Measurements from ENCODE around the gene SNX2.

Gene SNX2

DNA sequence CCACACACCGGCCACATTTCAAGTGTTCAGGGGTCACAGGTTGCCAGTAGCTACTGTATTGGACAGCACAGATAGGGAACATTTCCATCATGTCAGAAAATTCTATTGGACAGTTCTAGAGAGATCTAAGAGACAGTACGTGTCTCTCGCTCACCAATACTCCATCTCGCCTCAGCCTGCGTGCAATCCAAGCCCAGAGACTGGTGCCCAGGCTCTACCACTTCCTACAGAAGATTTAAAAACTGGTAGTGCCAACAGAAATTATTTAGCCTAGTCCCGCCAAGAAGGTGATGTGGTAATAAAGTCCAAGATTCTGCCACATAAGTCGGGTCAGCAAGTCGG lies 390 bp upstream of the SNX2 start:
- DNase-seq, result no peak

DNA sequence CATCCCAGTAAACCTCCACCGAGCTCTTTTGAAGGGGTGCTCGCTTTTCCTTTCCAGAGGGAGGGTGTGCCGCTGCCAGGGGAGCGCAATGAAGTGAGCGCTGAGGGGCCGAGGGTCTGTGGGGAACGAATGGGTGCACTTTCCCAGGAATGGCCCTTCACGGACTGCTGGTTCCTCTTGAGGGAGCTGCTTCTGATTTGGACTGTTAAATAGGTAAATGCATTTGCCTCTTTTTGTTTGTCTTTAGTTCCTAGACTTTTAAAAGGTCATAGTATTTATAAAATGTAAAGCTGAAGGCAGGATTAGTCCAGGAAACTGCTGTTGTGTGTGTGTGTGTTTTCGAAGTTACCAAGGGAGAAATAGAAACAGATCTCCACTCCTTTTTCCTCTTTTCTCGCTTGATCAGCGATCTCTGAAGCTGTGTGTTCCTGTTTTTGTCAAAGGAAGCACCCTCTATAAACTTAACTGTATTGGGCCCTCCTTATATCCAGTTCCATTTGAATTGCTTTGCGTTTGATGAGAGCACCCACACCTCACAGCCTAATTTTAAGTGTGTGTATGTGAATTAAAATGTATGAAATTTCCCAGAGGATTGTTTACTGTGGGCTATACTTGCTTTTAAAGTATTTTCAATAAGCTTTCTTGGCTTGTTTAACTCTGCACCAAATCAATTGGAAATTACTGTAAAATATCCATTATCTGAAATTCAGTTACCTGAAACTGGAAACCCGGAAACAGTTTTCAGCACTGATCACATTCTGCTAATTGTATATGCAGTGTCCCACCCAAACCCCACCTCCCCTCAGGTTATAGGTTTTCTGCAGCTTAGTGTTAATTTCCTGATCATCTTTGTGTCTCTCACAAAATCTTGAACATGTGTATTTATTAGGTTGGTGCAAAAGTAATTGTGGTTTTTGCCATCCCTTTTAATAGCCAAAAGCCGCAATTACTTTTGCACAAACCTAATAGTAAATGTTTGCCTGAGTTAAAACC lies 966 bp downstream of the SNX2 start:
- no peak for DNase-seq

DNA sequence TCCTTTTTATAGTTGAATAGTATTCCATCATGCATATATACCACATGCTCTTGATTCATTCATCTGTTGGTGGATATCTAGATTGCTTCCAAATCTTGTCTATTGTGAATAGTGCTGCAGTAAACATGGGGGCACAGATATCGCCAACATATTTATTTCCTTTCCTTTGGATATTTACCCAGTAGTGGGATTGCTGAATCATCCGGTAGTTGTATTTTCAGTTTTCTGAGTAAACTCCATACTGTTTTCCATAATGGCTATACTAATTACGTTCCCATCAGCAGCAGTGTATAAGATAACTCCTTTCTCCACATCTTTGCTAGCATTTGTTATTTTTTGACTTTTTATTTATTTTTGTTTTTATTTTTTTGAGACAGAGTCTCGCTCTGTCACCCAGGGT lies 3.3 kb downstream of the SNX2 start:
- DNase-seq, result no peak

DNA sequence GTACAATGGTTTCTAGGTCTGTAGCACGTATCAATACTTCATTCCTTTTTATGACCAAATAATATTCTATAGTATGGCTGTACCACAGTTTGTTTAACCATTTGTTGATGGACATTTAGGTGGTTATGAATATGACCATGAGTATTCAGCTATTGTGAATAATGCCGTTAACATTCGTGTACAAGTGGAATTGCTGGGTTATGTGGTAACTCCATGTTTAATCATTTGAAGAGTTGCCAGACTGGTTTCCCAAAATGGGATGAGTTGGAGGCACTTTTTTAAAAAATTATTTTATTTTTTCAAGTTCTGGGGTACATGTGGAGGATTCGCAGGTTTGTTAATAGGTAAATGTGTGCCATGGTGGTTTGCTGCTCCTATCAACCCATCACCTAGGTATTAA lies 4.6 kb downstream of the SNX2 start:
- no peak for DNase-seq

DNA sequence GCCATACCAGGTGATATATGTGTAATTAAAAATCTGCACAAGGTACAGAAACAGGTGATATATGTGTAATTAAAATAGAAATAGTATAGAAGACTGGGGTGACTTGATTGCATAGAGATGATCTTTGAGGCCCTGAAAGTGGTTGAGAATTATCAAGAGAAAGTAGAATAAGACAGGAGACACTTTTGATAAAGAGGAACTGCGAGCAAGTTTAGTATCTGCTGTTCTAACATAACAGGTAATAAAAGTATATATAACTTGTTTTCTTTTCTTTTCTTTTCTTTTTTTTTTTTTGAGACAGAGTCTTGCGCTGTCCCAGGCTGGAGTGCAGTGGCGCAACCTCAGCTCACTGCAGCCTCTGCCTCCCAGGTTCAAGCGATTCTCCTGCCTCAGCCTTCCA lies 5.4 kb downstream of the SNX2 start:
- DNase-seq, result no peak

DNA sequence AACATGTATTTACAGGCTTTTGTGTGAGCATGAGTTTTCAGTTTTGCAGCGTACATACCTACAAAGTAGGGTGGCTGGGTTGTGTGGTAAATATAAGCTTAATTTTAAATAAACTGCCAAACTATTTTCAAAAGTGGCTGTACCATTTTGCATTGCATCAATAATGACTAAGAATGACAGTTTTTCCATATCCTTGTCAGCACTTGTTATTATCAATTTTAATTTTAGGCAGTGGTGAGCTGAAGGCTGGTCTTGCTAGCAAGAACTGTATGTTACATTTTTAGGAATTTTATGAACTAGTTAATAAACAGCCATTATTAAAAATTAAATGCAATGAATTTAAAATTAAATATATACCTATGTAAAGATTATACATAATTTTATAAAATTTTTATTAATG lies 6.6 kb downstream of the SNX2 start:
- no peak for DNase-seq

DNA sequence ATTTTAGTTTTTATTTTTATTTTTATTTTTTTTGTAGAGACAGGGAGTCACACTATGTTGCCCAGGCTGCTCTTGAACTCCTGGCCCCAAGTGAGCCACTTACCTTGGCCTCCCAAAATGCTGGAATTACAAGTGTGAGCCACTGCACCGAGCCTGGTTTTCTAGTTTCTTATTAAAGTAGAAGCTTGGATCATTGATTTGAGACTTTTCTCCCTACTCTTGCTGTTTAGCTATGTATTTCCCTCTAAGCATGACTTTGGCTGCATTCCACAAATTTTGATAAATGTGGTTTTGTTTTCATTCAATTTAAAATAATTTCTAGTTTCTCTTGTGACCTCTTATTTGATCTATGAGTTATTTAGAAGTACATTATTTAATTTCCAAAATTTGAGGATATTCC lies 10.4 kb downstream of the SNX2 start:
- DNase-seq, result no peak

DNA sequence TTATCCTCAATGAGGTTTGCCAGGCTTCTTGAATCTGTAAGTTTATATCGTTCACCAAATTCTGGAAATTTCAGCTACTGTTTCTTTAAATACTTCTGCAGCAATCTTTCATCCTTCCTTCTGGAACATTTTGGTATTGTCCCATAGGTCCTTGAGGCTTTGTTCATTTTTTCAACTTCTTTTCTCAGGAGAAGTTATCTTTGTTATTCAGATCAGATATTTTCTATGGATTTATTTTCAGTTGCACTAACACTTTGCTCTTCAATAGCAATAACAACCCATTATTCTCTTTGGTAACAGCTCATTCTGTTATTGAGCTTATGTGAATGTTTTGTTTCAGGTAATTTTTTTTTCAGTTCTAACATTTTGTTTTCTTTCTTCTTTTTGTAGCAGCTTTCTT lies 13.5 kb downstream of the SNX2 start:
- DNase-seq, result no peak

DNA sequence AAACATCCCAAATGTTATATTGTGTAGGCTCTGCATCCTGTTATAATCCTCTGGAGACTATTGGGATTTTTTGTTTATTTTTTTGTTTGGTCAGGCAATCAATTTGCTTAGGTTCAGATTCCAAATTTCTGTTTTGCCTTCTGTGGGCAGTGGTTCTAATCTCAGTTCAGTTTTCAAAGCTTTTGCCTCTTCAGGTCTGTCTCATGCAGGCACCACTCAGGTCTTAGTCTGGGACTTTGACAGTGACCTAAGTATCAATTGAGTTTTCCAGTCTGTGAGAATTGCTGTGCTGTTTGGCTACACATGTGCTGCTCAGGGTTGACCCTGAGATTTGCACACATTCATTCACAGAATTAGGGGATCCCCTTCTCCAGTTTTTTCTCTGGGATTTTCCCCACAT lies 14.1 kb downstream of the SNX2 start:
- DNase-seq, result no peak

DNA sequence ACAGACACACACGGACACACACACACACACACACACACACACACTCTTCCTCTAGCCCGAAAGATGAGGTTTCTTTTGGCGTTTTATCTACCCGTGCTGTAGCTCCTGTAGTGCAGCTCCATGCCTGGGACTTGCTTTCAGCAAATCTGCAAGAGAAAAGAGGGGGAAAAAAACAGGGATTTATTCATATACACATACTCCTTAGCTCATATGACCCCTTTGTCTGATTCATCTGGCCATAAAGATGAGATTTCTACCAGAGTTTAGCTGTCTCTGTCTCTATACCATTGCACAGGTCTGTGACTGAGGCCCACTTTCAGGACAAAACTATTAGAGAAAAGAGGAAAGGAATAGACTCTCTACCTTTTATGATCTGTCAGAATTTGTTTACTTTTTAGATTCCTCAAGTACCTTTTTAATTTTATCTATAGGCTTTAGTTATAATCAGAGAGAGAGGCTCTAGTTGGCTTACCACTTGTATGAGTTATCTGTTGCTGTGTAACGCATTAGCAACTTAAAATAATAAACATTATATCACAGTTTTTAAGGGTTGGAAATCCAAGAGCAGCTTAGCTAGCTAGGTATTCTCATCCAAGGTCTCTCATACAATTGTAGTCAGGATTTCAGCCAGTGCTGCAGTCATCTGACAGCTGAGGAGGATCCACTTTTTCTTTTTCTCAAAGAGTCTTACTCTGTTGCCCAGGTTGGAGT lies 14.7 kb downstream of the SNX2 start:
- no peak for DNase-seq

DNA sequence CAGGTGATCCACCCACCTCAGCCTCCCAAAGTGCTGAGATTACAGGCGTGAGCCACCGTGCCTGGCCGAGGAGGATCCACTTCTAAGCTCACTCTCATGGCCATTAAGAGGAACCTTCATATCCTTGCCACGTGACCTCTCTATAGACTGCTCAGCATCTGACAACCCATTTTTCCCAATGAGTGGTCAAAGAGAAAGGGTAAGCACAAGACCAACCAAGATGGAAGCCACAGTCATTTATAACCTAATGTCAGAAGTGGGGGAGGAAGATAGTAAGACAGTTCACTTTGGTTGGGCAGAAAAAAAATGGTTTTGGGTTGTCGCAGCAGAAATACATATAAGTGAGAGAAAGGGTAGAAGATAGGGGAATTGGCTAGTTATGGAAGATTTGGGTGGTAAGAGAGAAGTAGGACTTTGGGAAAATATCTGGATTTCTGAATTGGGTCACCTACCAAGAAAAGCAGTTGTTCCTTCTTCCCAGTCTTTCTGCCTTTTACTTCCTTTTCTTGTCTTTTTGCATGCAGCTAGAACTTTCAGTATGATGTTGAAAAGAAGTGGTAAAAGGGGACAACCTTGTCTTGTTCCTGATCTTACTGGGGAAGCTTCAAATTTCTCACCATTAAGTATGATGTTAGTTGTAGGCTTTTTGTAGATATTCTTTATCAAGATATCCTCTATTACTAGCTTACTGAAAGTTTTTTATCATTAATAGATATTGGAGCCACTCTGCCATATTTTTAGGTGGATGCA lies 15.6 kb downstream of the SNX2 start:
- DNase-seq, result no peak

DNA sequence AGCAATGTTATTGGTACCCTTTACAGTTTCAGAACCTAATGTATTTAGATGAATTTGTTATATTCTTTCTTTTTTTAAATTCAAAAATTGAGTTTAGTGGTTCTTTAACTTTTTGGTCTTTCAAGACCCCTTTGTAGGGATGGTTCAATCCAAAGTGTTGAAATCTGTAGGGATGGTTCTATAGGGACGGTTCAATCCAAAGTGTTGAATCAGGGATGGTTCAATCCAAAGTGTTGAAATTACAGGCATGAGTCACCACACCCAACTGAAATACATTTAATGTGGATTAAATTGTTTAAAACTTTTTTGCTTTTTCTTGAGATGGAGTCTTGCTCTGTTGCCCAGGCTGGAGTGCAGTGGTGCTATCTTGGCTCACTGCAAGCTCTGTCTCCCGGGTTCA lies 30.6 kb downstream of the SNX2 start:
- DNase-seq, result no peak

DNA sequence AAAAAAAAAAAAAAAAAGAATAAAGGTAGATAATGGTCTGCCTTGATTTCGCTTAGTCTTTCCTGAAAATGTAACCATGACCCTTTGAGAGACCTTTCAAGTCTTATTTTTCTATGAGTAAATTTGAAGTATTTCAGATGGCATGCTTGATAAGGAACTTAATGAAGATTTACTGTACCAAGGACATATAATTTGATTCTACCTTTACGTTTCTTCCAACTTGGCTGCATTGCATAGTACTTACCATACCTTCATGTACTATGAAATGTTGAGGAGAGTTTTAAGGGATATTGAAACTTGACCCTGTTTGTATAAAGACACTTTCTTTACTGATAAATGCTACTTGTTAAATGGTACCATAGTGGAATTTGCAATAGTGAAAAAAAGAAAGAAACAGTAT lies 35.5 kb downstream of the SNX2 start:
- no peak for DNase-seq

DNA sequence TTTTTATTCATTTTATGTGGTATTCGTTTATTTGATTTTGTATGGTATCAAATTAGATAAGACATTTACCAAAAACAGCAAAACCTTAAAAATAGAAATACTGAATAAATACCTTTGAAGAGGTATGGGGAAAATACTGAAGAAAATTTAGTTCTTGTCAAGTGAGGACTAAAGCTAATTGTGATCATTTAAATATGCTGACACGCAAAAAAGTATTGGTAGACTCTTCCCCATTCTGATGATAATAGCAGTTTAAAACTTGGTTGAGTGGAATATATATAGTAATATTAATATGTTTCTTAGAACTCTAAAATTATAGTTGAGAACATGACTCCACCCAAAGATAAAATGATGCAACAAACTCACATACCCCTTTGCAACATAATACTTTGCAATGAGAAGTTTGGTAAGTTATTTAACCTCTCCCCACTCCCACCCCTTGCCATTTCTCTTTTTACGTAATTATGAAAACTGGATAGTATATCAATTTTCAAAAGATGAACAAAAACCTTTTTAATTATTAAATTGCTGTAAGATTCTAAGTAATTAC lies 40.4 kb downstream of the SNX2 start:
- no peak for DNase-seq

DNA sequence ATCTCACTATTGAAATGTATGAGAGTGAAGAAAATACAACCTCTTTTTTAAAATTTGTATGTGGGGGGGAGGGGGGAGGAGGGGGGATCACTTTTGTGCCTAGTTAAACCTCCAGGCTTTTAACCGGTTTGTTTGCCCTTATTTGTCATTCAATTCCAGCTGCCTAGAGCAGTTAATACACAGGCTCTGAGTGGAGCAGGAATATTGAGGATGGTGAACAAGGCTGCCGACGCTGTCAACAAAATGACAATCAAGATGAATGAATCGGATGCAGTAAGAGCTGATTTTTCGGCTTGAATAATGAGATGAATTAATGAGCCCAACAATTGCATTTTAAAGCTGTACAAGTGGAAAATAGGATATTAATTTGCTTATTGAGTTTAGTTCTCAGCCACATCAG lies 41.9 kb downstream of the SNX2 start:
- no peak for DNase-seq

DNA sequence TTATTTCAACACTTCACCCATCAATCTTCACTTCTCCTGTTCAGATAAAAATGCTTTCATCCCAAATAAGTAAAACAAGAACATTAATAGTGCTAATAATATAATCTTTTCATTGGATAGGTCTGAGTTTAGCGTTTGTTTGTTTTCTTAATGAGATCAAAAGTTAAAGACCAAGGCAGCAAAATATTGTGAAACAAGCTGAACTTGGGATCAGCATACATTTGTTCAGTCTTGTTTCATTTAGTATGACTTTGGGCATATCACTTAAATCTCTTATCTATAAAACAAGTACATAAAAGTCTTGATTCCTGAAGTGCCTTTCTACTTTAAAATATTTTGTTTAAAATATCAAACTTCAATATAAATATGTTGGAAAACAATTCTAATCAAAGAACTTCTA lies 57.1 kb downstream of the SNX2 start:
- DNase-seq, result no peak

DNA sequence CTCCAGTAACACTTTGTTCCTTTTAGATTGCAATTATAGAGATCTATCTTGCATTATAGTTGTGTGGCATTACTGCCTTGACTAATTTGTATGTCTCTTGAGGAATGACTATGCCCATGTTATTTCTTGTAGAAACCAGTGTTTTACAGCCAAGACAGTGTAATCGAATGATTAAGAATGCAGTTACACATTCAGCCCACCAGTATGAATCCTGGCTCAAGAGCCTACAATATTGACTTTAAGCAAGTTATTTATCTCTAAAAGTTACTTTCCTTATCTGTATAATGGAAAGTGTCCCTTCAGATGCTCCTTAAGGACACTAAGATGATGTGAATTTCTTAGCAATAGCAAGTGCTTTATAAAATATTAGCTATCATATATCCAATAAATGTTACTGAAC lies 60.8 kb downstream of the SNX2 start:
- no peak for DNase-seq

DNA sequence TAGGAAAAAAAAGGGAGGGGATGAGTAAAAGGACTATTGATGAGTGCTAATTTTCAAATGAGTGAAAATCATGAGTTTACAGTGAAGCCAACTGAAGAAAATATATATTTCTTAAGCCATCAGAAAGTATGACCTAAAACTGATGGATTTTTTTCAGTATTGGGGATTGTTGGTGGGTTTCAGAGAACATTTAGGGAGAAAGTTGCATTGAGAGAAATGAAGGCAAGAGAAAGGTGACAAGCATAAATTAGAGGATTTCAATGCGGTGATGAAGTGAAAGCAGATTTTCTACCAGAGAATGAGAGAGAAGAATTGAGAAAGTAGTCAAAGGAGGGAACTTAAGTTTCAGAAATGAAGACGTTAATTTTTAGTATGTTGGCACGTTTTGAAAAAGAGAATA lies 62.1 kb downstream of the SNX2 start:
- DNase-seq, result no peak

DNA sequence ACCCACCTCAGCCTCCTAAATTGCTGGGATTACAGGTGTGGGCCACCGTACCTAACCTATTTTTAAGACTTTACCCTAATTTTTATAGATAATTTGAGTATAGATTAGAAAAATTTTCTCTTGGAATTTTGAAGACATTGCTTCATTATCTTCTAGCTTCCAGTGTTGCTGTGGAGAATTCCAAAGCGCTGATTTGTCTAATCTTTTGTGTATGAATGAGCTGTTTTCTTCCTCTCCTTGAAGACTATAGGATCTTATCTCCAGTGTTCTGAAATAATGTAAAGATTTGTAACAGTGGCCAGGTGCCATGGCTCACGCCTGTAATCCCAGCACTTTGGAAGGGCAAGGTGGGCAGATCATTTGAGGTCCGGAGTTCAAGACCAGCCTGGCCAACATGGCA lies 64.9 kb downstream of the SNX2 start:
- DNase-seq, result no peak

DNA sequence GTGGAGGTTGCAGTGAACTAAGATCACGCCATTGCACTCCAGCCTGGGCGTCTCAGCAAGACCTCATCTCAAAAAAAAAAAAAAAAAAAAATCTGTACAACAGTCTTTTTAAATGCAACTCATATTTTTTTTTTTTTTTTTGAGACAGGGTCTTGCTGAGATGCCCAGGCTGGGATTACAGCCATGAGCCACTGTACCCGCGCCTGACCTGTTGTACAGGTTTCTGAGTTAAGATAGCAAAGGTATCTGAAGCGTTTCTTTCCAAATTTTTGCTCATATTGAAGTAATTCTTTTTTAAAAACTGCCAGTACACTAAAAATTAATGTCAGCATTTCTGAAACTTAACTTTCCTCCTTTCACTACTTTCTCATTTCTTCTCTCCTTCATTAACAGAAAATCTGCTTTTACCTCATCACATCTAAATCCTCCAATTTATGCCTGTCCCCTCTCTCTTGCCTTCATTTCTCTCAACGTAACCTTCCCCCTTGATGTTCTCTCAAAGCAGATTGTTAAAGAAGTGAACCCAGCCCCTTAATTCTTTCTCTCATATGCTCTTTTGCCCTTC lies 67.2 kb downstream of the SNX2 start:
- no peak for DNase-seq

DNA sequence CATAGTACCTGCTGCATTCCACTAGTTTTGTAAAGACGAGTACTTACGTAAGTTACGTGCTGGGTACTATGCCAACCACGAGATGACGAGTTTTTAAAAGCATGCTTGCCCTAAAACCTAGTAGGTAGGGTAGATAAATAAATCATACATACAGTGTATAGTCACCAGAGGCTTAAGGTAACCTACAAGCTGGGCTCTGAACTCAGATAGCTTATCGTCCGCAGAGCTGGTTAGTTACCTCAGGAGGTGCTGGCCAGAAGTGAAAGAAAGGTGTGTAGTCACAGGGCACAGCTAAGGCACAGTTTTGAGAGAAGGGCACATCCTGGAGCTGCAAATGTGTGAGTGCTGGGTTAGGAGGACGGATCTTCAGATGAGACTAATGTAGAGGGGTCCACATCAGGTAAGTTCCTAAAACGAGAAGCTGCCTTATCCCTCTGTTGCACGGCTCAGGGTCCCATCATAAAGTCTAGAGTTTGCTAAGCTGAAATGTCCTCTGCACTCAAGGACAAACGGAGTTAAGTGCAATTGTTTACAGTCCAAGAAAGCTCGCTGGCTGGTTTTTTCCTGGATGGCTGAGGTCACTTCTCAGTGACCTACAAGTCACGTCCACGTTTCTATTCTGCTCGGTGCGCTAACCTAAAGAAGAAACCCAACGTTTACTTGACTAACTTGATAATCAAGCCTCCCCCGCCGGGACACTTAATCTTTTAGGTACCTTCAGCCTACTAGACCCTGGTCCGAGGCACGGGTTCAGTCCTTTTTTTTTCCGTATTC lies 69.4 kb downstream of the SNX2 start:
- DNase-seq, result no peak

DNA sequence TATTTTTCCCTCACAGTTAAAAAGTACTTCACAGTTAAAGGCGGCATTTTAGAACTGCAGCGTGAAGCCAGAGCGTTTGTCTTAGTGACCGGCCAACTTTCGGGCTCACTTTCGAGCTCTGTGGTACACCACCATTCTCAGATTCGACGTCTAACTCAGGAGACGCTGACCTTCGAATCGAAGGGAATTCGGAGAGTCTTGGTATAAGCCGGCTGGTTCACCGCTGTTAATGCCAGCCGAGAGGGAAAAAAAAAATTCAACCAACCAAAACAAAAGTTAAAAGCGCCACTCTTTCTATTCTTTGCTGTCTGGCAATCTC lies 70.0 kb downstream of the SNX2 start:
- no peak for DNase-seq

All from NCI-H1694 (cell line).